MCF 10A (cell line): ENCODE results near the gene DLG2. TPM values are rescaled to one million over a fixed set of nuclear protein-coding genes. Genes with fewer than 3 reads are reported as not detected.

Experiments used
- BruUV-seq: library from RNA; stranded (reverse); fragments of 400-500 nt; replicated peaks from 2 replicates; lab custom pipeline; 2021; lab: Mats Ljungman, UMichigan
- CTCF ChIA-PET: fragments of 300-600 bp; sonication (Branson Sonifier 250); formaldehyde crosslinking; extraction: SDS; loops from one replicate; lab custom pipeline; 2021; ENCODE audit warnings: antibody characterized with exemption, inconsistent platforms; lab: Yijun Ruan, JAX
- POLR2A ChIA-PET: fragments of 300-600, 350-650 bp; sonication (Branson Sonifier 250); formaldehyde crosslinking; extraction: SDS; loops from one replicate; lab custom pipeline; 2020; ENCODE audit warnings: antibody characterized with exemption, inconsistent platforms; lab: Yijun Ruan, JAX
- DNase-seq: peaks from one replicate; pipeline ENCODE4 v3.0.0-alpha.2; 2018; ENCODE audit not compliant: unreplicated experiment
- H3K27ac Mint-ChIP-seq: one replicate; pipeline ENCODE4 v1.8.0; 2022; ENCODE audit warnings: mild to moderate bottlenecking, low read depth, mixed read lengths; ENCODE audit not compliant: unreplicated experiment
- H3K27me3 Mint-ChIP-seq: one replicate; pipeline ENCODE4 v1.8.0; 2022; ENCODE audit warnings: mixed read lengths; ENCODE audit not compliant: insufficient read depth, unreplicated experiment
- H3K36me3 Mint-ChIP-seq: one replicate; pipeline ENCODE4 v1.8.0; 2022; ENCODE audit warnings: mild to moderate bottlenecking, moderate library complexity, mixed read lengths; ENCODE audit not compliant: insufficient read depth, unreplicated experiment
- H3K4me1 Mint-ChIP-seq: one replicate; pipeline ENCODE4 v1.8.0; 2022; ENCODE audit warnings: mixed read lengths; ENCODE audit not compliant: insufficient read depth, unreplicated experiment
- H3K4me3 Mint-ChIP-seq: one replicate; pipeline ENCODE4 v1.8.0; 2022; ENCODE audit warnings: mild to moderate bottlenecking, moderate library complexity, mixed read lengths; ENCODE audit not compliant: unreplicated experiment
- H3K9me3 Mint-ChIP-seq: one replicate; pipeline ENCODE4 v1.8.0; 2022; ENCODE audit warnings: mixed read lengths; ENCODE audit not compliant: unreplicated experiment
- CTCF ChIP-seq: fragments of 200-600 bp; IDR thresholded peaks from one replicate; pipeline ENCODE4 v1.8.0; 2022; ENCODE audit warnings: antibody characterized with exemption, mild to moderate bottlenecking; ENCODE audit not compliant: unreplicated experiment
- intact Hi-C: fragments of 100-400 bp; cut with micrococcal nuclease; formaldehyde crosslinking; loops from 2 replicates; pipeline ENCODE4 v1.14.1; 2022
- total RNA-seq: library from RNA; stranded (reverse); gene quantifications from 2 replicates; pipeline ENCODE4 v1.2.3, GENCODE V29; 2022

DLG2 gene
- total RNA-seq, 1 experiment from 2014 or later = 0.26 TPM

- CTCF ChIA-PET = no interaction called here
- no peak overlapping the region for H3K4me3 Mint-ChIP-seq
These were observed 1212.2 kb downstream of the DLG2 start for GRCh38 chr11:84414920-84415319.

GRCh38 chr11:84413549-84413948 is 1213.6 kb downstream of the DLG2 start:
- Mint-ChIP-seq H3K4me1 (no peaks in the 10 kb centered on the region), H3K9me3 (no peaks in the 10 kb centered on the region), H3K36me3 (no peaks in the 10 kb centered on the region), H3K4me3 (no peak overlapping the region), H3K27ac (no peak overlapping the region), H3K27me3 (peaks cover 14% of the 10 kb centered on the region)
- ChIA-PET CTCF (no interaction called here), POLR2A (no interaction called here)
- intact Hi-C loops = no loop called here
- DNase-seq = no peak
- no TSS peak for BruUV-seq
- no peak for TF ChIP-seq CTCF

More at GRCh38 chr11:84414920-84415319, 1212.2 kb downstream of the DLG2 start:
- intact Hi-C loops = no loop called here
- Mint-ChIP-seq H3K4me1 (no peaks in the 10 kb centered on the region), H3K27ac (no peak overlapping the region), H3K27me3 (peaks cover 14% of the 10 kb centered on the region), H3K36me3 (no peaks in the 10 kb centered on the region), H3K9me3 (no peaks in the 10 kb centered on the region)
- BruUV-seq = no TSS peak
- no peak for DNase-seq
- TF ChIP-seq CTCF = no peak
- POLR2A ChIA-PET = no interaction called here

- Mint-ChIP-seq H3K4me3 (no peak overlapping the region), H3K4me1 (no peaks in the 10 kb centered on the region), H3K27ac (no peak overlapping the region), H3K27me3 (peaks cover 12% of the 10 kb centered on the region), H3K9me3 (no peaks in the 10 kb centered on the region), H3K36me3 (no peaks in the 10 kb centered on the region)
- CTCF ChIA-PET = no interaction called here
- DNase-seq = no peak
- TF ChIP-seq CTCF = no peak
- POLR2A ChIA-PET = no interaction called here
- BruUV-seq = no TSS peak
- intact Hi-C loops = loop anchor here (1.0 kb wide), 1 partner anchor 18 kb away; no protein-coding TSS in a partner anchor
These were observed 1214.3 kb downstream of the DLG2 start for GRCh38 chr11:84412862-84413261.

- H3K9me3 Mint-ChIP-seq = peaks cover 2% of the 10 kb centered on the region
- no TSS peak for BruUV-seq
- POLR2A ChIA-PET = no interaction called here
- TF ChIP-seq CTCF = no peak
- no peak for DNase-seq
- H3K27me3 Mint-ChIP-seq = peaks cover 26% of the 10 kb centered on the region
- CTCF ChIA-PET = interaction anchor here (0.9 kb wide), 1 partner anchor 10 kb away, joined by 3 read pairs; no protein-coding TSS in a partner anchor
- H3K4me1 Mint-ChIP-seq = no peaks in the 10 kb centered on the region
- H3K36me3 Mint-ChIP-seq = no peaks in the 10 kb centered on the region
- no peak overlapping the region for H3K27ac Mint-ChIP-seq
- intact Hi-C loops = no loop called here
- no peak overlapping the region for H3K4me3 Mint-ChIP-seq
These were observed 1218.2 kb downstream of the DLG2 start for GRCh38 chr11:84408946-84409411.
